NCI-H2227 treated with DMSO at 0.1 percent for 48 hours (cell line): ENCODE results near the gene TACR2.

Source experiments
- DNase-seq: peaks from one replicate; lab custom pipeline; 2025; lab: John Stamatoyannopoulos, UW

The TACR2 gene

GRCh38 chr10:69416695-69417094 lies at the start of gene TACR2:
Gene TACR2, minus strand, starts transcription at chr10:69416918. Its CDS starts 595 bp downstream, at chr10:69416323.
- no peak for DNase-seq

- DNase-seq = no peak
Observed at GRCh38 chr10:69466158-69466490, 49.4 kb upstream of the TACR2 start.

- DNase-seq = no peak
Observed at GRCh38 chr10:69465457-69466157, 48.9 kb upstream of the TACR2 start.

GRCh38 chr10:69464801-69465401 lies 48.2 kb upstream of the TACR2 start:
- no peak for DNase-seq

- no peak for DNase-seq
Observed at GRCh38 chr10:69464401-69464800, 47.7 kb upstream of the TACR2 start.

GRCh38 chr10:69463886-69464285 lies 47.2 kb upstream of the TACR2 start:
- DNase-seq = no peak

- DNase-seq = no peak
Observed at GRCh38 chr10:69461243-69462025, 44.7 kb upstream of the TACR2 start.

- DNase-seq = no peak
Observed at GRCh38 chr10:69460576-69461242, 44.0 kb upstream of the TACR2 start.

- DNase-seq = no peak
Observed at GRCh38 chr10:69459893-69460575, 43.3 kb upstream of the TACR2 start.

- no peak for DNase-seq
Observed at GRCh38 chr10:69459101-69459790, 42.5 kb upstream of the TACR2 start.

- DNase-seq = no peak
Observed at GRCh38 chr10:69458430-69459100, 41.8 kb upstream of the TACR2 start.

- DNase-seq = no peak
Observed at GRCh38 chr10:69457771-69458237, 41.1 kb upstream of the TACR2 start.

- DNase-seq = no peak
Observed at GRCh38 chr10:69456880-69457693, 40.4 kb upstream of the TACR2 start.

GRCh38 chr10:69455006-69455763 lies 38.5 kb upstream of the TACR2 start:
- DNase-seq = no peak

GRCh38 chr10:69453795-69454194 lies 37.1 kb upstream of the TACR2 start:
- DNase-seq = no peak

GRCh38 chr10:69452676-69453415 lies 36.1 kb upstream of the TACR2 start:
- no peak for DNase-seq

- DNase-seq = no peak
Observed at GRCh38 chr10:69451784-69452251, 35.1 kb upstream of the TACR2 start.

GRCh38 chr10:69451209-69451783 lies 34.6 kb upstream of the TACR2 start, which contains the start of gene TSPAN15:
Gene TSPAN15, plus strand, starts transcription at chr10:69451465. Its CDS starts 130 bp downstream, at chr10:69451595.
- peak; percentile 62 for DNase-seq
